HG02943 (cell line): ENCODE data around the gene TM4SF18.
"Not testable (repeated sequence)": the region's sequence is repeated elsewhere in the genome, so short reads cannot be mapped to it uniquely, and the experiment has no call there.

Source experiments
- ATAC-seq: cut with Tn5 transposase; IDR thresholded peaks from one replicate; pipeline ENCODE4 v1.9.1; 2021; ENCODE audit warnings: mild to moderate bottlenecking, low read depth, moderate library complexity; ENCODE audit not compliant: unreplicated experiment

Gene TM4SF18

GRCh38 chr3:149368674-149369497 is 35.5 kb upstream of the TM4SF18 start:
- ATAC-seq: no peak

- no peak for ATAC-seq
Measured at GRCh38 chr3:149368201-149368673, 34.8 kb upstream of the TM4SF18 start.

- ATAC-seq: no peak
Measured at GRCh38 chr3:149366941-149367840, 33.8 kb upstream of the TM4SF18 start.

- ATAC-seq: no peak
Measured at GRCh38 chr3:149366031-149366430, 32.6 kb upstream of the TM4SF18 start.

- no peak for ATAC-seq
Measured at GRCh38 chr3:149364624-149365023, 31.2 kb upstream of the TM4SF18 start.

- no peak for ATAC-seq
Measured at GRCh38 chr3:149363053-149363452, 29.6 kb upstream of the TM4SF18 start.

GRCh38 chr3:149362366-149362765 is 28.9 kb upstream of the TM4SF18 start:
- ATAC-seq: no peak

GRCh38 chr3:149356630-149357029 is 23.2 kb upstream of the TM4SF18 start:
- ATAC-seq: no peak

GRCh38 chr3:149356044-149356592 is 22.7 kb upstream of the TM4SF18 start:
- no peak for ATAC-seq

- ATAC-seq: no peak
Measured at GRCh38 chr3:149353581-149354184, 20.2 kb upstream of the TM4SF18 start.

- ATAC-seq: no peak
Measured at GRCh38 chr3:149352556-149352955, 19.1 kb upstream of the TM4SF18 start.

GRCh38 chr3:149343951-149344350 is 10.5 kb upstream of the TM4SF18 start:
- ATAC-seq: no peak

- no peak for ATAC-seq
Measured at GRCh38 chr3:149342413-149343380, 9.3 kb upstream of the TM4SF18 start.

- ATAC-seq: no peak
Measured at GRCh38 chr3:149340310-149340933, 7.0 kb upstream of the TM4SF18 start.

- no peak for ATAC-seq
Measured at GRCh38 chr3:149339931-149340309, 6.5 kb upstream of the TM4SF18 start.

- ATAC-seq: not testable (repeated sequence)
Measured at GRCh38 chr3:149337486-149337885, 4.0 kb upstream of the TM4SF18 start.

- ATAC-seq: no peak
Measured at GRCh38 chr3:149336925-149337324, 3.5 kb upstream of the TM4SF18 start.

GRCh38 chr3:149332771-149333170 is 665 bp downstream of the TM4SF18 start:
- no peak for ATAC-seq

- no peak for ATAC-seq
Measured at GRCh38 chr3:149332227-149332765, 1.1 kb downstream of the TM4SF18 start.
